Fibroblast of skin of scalp (primary cell): ENCODE measurements around the gene ANKDD1A.

Experiments used
- DNase-seq: peaks from one replicate; pipeline ENCODE4 v3.0.0-alpha.2; 2013

Gene ANKDD1A

DNA sequence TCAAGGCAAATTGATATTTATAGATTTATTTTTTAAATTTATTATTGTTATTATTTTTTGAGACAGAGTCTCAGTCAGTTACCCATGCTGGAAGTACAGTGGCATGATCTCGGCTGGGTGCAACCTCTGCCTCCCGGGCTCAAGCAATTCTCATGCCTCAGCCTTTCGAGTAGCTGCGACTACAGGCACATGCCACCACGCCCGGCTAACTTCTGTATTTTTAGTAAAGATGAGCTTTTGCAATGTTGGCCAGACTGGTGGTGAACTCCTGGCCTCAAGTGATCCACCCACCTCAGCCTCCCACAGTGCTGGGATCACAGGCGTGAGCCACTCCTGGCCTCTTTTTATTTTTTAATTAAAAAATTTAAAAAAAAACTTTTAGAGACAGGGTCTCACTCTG, 59.0 kb downstream of the ANKDD1A start:
- no peak for DNase-seq

DNA sequence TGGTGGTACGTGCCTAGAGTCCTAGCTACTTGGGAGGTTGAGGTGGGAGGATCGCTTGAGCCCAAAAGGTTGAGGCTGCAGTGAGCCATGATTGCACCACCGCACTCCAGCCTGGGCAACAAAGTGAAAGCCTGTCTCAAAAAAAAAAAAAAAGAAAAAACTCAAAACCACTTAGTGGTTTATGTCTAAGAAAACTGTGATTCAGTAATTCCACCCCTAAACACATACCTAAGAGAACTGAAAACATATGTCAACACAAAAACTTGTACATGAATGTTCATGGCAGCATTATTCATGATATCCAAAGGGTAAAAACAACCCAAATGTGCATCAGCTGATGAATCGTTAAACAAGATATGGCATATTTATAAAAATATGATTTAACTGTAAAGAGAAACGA, 63.7 kb downstream of the ANKDD1A start:
- DNase-seq, result peak; percentile 38

DNA sequence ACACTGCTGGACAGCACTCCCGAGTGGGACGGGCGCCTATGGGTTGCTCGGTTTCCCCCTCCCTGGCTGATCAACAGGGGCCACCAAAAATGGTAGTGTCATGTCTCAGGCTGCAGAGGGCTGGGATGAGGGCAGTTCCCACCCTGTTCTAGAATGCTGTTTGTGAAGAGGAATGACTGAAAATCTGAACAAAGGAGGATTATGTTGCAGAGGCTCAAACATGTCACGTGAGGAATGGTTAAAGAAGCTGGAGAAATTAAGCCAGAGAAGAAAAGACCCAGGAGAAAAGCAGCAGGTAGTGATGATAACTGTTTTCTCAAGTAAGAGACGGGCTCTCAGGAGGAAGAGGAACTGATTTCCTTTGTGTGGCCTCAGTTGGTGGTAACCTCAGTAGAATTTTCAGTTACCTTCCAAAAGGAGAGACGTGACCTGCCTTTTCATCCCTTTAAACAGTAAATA, 67.6 kb downstream of the ANKDD1A start:
- DNase-seq, result no peak

DNA sequence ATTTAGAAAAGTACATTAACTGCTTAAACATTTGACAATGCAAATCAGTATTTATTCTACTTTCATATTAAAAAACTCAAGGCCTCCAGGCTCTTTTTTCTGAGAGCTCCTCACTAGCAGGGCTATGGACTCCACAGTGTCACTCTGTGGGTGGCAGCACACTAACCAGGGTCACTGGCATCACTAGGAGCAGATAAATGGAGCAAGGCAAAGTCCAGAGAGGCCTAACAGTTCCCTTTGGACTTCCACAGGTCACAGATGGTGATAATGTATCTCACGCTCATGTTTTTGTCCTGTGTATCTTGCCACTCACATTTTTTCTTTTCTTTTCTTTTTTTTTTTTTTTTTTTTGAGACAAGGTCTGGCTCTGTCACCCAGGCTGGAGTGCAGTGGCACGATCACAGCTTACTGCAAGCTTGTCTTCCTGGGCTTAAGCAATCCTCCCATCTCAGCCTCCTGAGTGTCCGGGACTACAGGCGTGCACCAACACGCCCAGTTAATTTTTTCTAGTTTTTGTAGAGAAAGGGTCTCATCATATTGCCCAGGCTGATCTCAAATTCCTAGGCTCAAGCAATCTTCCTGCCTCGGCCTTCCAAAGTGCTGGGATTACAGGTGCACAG, 70.2 kb downstream of the ANKDD1A start:
- no peak for DNase-seq

DNA sequence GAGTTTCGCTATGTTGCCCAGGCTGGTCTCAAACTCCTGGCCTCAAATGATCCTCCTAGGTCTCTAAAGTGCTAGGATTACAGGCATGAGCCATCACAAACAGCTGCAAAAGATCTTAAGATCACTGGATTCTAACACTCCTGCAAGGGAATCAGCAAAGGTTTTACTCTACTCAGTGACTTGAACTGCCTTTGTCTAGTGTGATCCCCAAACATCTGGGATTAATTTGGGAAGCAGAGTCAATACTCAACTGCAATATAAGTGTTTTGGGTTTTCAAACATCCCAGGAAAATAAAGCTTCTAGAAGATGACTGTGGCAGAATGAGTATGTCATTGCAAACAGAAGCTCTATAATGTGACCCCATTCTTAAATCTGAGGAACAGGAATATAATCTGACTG, 70.8 kb downstream of the ANKDD1A start:
- DNase-seq, result peak; percentile 51

DNA sequence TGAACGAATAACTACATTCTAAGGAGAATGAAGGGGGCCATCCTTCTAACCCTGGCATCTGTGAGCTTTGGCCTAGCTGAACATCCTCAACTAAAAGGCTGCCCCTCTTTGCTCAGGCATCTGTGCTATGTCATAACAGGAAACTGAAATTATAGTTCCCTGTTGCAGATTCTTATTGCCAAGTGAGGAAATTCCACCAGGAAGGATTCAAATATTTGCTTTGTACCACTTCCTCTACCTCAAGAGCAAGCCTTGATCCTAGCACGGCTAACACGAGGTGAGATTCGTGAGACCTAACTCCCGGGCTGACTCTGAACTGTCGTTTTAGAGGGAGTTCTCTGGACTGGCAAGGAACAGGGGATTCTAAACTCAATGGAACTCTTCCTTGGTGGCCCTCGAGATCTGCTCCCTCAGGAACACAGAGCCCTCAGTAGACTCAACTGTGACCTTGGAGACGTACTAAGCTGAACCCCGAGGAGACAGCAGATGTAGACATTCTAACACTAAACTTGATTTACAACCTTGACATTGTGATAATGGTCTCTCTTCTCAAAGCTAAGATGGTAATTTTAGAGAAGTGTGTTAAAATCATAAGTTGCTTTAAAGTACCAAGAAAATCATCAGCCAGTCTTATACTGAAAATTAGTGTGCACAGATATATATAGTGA, 73.8 kb downstream of the ANKDD1A start:
- DNase-seq, result peak; percentile 42

DNA sequence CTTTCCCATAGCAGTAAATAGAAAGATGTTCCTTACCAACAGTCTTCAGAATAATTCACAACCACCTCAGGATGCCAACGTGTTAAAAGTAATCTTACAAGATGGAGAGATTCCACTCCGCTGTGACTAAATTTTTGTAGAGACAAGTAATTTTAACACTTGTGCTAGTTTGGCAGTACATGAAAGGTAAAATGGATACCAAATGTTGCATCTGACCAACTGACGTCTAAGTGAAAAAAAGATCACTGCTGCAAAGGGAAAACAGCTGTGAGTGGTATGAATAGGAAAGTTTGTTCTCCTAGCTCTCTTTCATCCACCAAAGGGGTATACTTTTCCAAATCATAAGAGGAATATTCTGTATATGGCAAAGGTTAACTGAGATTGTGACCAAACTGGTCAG, 75.4 kb downstream of the ANKDD1A start:
- DNase-seq, result no peak

DNA sequence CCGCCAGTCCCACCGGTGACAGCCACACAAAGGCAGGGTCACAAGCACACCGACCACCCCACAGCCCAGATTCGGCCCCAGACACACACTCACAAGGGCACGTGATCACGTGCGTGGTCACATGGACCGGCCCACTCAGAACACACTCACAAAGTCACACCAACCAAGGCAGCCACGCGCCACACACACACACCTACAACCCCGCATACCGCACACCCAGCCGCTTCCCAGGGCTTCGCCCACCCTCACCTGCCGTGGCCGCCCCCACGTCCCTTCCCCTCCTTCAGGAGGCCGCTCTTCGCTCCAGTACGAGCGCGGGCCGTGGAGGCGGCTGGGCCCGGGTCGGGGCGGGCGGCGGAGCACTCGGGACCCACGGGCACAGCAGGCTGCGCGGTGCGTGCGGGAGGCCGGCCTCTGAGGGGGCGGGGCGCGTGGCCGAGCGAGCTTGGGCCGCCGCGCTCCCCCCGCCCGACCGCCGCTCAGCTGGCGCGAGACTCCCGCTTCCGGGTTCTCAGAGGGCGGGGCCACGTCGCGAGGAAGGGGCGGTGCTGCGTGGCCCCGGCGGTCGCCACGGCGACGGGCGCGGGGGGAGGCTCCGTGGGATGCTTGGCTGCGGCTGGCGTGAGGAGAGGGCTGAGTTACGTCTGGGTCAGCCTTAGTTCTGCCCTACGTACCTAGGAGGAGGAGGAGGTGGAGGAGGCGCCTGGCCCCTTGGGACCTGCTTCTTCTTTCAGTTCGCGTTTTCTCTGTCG, 77.9 kb downstream of the ANKDD1A start, which contains the start of gene SPG21:
Gene SPG21, minus strand, starts transcription at position 499 of the 752 bp plus-strand sequence. CDS start 6,345 bp downstream, outside the sequence.
- DNase-seq, result peak; percentile 94

DNA sequence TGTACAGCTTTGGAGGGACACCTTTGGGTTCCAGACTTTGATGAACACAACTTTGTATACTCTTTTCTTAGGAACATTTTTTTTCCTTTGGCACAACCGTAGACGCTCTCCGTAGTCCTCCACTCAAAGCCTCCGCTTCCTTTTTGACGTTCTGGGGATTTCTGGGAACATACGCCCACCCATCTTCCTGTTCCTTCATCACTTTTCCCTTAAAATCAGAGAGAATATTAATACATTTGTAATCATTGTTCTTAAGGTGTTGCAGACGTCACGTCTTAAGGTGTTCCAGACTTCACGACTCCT, 78.4 kb downstream of the ANKDD1A start:
- DNase-seq, result no peak

DNA sequence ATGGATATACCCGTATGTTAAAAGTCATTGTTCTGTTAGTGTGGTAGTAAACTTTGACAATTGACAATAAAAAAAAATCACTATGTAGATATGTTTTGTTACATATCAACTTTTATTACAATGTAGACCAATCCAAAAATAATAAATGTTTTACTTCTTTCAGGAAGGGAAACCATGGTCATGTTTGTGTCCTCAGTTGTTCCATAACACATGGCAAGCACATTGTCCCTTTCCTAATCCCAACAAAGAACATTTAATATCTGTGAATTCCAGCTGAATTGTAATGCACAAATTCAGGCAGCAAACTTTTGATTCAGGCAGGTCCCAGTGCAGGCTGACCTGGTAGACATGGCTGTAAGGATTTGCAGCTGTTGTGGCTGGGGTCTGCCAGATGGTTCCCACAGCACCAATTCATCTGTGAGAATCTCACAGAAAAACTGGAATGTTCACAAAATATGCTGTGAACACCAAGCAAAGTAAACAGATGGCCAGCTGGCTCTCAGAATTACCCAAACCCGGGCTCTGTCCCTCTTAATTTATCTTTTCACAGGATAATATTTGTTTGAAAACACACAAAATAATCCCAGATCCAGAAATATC, 79.9 kb downstream of the ANKDD1A start:
- DNase-seq, result no peak

DNA sequence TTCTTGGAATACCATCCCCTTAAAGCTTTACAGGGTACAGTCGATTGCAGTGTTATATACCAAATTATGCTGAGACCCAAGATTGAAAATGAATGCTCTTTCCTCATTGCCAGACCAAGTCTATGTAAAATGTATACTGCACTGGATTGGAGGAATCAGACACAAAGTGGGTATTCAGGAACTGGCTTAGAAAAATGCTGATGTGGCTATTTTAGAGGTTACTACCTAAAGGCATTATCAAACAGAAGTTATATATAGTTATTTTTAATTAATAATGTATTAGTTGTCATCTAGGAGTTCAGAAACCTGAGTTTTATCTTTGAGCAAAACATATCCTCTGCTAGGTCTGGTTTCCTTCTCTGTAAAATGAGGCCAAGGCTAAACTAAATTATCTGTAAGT, 81.6 kb downstream of the ANKDD1A start:
- no peak for DNase-seq

DNA sequence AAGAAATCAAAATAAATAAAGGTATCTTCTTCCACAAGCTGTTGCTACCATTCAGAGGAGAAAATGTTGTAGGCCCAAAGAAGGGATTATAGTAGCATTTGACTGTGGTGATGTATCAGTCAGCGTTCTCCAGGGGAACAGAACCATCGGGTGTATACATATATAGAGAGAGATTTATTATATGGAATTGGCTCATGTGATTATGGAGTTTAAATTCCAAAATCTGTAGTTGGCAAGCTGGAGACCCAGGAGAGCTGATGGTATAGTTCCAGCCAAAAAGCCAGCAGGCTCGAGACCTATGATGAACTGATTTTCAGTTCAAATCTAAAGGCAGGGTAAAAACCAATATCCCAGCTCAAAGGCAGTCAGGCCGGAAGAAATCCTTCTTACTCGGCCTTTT, 85.4 kb downstream of the ANKDD1A start:
- no peak for DNase-seq

DNA sequence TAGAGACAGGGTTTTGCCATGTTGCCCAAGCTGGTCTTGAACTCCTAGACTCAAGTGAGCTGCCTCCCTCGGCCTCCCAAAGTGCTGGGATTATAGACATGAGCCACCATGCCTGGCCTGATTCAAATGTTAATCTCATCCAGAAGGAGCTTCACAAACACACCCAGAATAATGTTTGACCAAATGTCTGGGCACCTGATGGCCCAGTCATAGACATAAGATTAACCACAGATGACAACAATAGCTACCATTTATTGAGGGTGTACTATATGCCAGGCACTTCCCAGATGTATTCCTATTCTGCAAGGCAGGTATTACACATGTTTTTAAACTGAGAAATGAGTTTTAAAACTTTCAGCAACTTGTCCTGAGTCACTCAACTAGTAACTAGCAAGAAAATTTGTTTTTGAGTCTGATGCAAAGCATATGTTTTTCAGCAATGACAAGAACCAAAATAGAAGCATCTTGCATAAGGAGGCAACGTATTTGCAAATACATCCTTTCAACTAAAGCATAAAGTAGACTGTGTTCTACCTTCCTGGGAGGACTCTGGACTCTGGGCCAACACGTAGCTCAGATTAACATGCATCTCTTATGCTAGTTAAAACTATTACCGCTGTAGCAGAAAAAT, 86.2 kb downstream of the ANKDD1A start:
- DNase-seq, result no peak

DNA sequence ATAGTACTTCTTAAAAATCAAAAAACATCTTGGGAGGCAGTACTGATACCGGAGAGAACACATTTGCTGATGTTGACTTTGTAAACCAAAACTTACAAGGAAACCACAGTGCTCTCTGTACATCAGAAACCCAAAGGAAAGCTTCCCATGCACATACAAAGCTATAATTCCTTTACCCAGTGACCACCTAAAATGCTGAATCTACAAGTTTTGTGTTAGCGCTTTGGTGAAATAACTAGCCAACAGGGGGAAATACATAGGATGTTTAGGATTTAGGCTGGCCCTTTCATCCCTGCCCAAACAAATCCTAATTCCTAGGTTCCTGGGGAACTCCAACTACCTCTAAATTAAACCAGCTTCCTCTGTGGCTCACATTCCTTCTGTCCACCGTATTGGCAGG, 93.3 kb downstream of the ANKDD1A start:
- no peak for DNase-seq

DNA sequence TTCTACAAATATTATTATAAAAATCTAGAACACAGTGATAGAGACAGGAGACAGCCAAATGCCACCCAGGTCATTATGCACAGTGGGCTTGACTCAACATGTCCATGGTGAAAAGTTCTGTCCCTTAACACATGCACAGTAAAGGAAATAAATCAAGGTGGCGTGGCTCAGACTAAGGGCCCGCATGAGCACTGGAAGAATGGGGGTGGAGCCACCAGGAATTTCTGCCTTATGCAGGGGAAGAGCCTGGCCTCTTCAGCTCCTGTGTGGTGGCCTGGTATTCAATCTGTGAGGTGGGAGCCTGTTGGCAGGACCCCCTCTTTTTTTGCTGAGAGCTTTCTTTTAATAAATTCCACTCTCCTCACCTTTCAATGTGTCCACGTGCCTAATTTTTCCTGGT, 95.2 kb downstream of the ANKDD1A start:
- DNase-seq, result no peak
